IPS-18a (cell line): ENCODE data around the gene CLDN24.

Source experiments
- H3K27ac ChIP-seq: one replicate; pipeline ENCODE4 v1.5.1; 2013; ENCODE audit warnings: low read length
- H3K27me3 ChIP-seq: one replicate; pipeline ENCODE4 v1.6.1; 2013; ENCODE audit warnings: mild to moderate bottlenecking, low read length; ENCODE audit not compliant: control insufficient read depth, insufficient read depth
- H3K36me3 ChIP-seq: one replicate; pipeline ENCODE4 v1.6.1; 2013; ENCODE audit warnings: low read depth, low read length; ENCODE audit not compliant: control insufficient read depth
- H3K4me1 ChIP-seq: one replicate; pipeline ENCODE4 v1.6.1; 2013; ENCODE audit warnings: low read depth, low read length; ENCODE audit not compliant: control insufficient read depth
- H3K4me3 ChIP-seq: one replicate; pipeline ENCODE4 v1.5.1; 2013; ENCODE audit warnings: low read length
- H3K9ac ChIP-seq: one replicate; pipeline ENCODE4 v1.6.1; 2013; ENCODE audit warnings: mild to moderate bottlenecking, low read length, moderate library complexity
- H3K9me3 ChIP-seq: one replicate; pipeline ENCODE4 v1.6.1; 2013; ENCODE audit warnings: low read depth, low read length; ENCODE audit not compliant: control insufficient read depth

Gene CLDN24

GRCh38 chr4:183314806-183315205, 7.4 kb downstream of the CLDN24 start:
- Histone ChIP-seq H3K4me1 (no peaks in the 10 kb centered on the region), H3K9me3 (no peaks in the 10 kb centered on the region), H3K9ac (no peak overlapping the region), H3K27me3 (no peaks in the 10 kb centered on the region), H3K36me3 (peaks cover 19% of the 10 kb centered on the region), H3K27ac (no peak overlapping the region), H3K4me3 (no peak overlapping the region)

GRCh38 chr4:183314336-183314735, 7.9 kb downstream of the CLDN24 start:
- Histone ChIP-seq H3K4me3 (no peak overlapping the region), H3K27me3 (no peaks in the 10 kb centered on the region), H3K4me1 (no peaks in the 10 kb centered on the region), H3K9me3 (no peaks in the 10 kb centered on the region), H3K9ac (no peak overlapping the region), H3K36me3 (peaks cover 19% of the 10 kb centered on the region), H3K27ac (no peak overlapping the region)

- Histone ChIP-seq H3K27me3 (no peaks in the 10 kb centered on the region), H3K9ac (no peak overlapping the region), H3K9me3 (no peaks in the 10 kb centered on the region), H3K4me3 (no peak overlapping the region), H3K36me3 (peaks cover 22% of the 10 kb centered on the region), H3K4me1 (no peaks in the 10 kb centered on the region), H3K27ac (no peak overlapping the region)
Measured at GRCh38 chr4:183312841-183313240, 9.4 kb downstream of the CLDN24 start.

GRCh38 chr4:183306811-183307210, 15.4 kb downstream of the CLDN24 start:
- H3K27ac ChIP-seq, result no peak overlapping the region
- H3K36me3 ChIP-seq, result peaks cover 13% of the 10 kb centered on the region
- no peak overlapping the region for H3K4me3 ChIP-seq
- no peaks in the 10 kb centered on the region for H3K27me3 ChIP-seq
- no peaks in the 10 kb centered on the region for H3K4me1 ChIP-seq
- H3K9ac ChIP-seq, result no peak overlapping the region
- H3K9me3 ChIP-seq, result no peaks in the 10 kb centered on the region

- Histone ChIP-seq H3K27ac (no peak overlapping the region), H3K36me3 (peaks cover 15% of the 10 kb centered on the region)
Measured at GRCh38 chr4:183304538-183304937, 17.7 kb downstream of the CLDN24 start.

GRCh38 chr4:183304067-183304466, 18.2 kb downstream of the CLDN24 start:
- H3K4me3 ChIP-seq, result no peak overlapping the region
- H3K36me3 ChIP-seq, result peaks cover 19% of the 10 kb centered on the region
- H3K9ac ChIP-seq, result no peak overlapping the region
- H3K27me3 ChIP-seq, result no peaks in the 10 kb centered on the region
- no peak overlapping the region for H3K27ac ChIP-seq
- no peaks in the 10 kb centered on the region for H3K4me1 ChIP-seq
- H3K9me3 ChIP-seq, result no peaks in the 10 kb centered on the region

More at GRCh38 chr4:183304538-183304937, 17.7 kb downstream of the CLDN24 start:
- H3K4me3 ChIP-seq, result no peak overlapping the region
- H3K9ac ChIP-seq, result no peak overlapping the region
- H3K27me3 ChIP-seq, result no peaks in the 10 kb centered on the region
- H3K9me3 ChIP-seq, result no peaks in the 10 kb centered on the region
- H3K4me1 ChIP-seq, result no peaks in the 10 kb centered on the region

- peaks cover 16% of the 10 kb centered on the region for H3K36me3 ChIP-seq
- no peaks in the 10 kb centered on the region for H3K27me3 ChIP-seq
- H3K9me3 ChIP-seq, result no peaks in the 10 kb centered on the region
- H3K27ac ChIP-seq, result no peak overlapping the region
- no peak overlapping the region for H3K4me3 ChIP-seq
- no peak overlapping the region for H3K9ac ChIP-seq
- no peaks in the 10 kb centered on the region for H3K4me1 ChIP-seq
Measured at GRCh38 chr4:183303301-183303700, 18.9 kb downstream of the CLDN24 start.

GRCh38 chr4:183300655-183301054, 21.6 kb downstream of the CLDN24 start:
- no peaks in the 10 kb centered on the region for H3K27me3 ChIP-seq
- no peak overlapping the region for H3K27ac ChIP-seq
- H3K36me3 ChIP-seq, result peaks cover 25% of the 10 kb centered on the region
- no peak overlapping the region for H3K9ac ChIP-seq
- no peaks in the 10 kb centered on the region for H3K9me3 ChIP-seq
- no peak overlapping the region for H3K4me3 ChIP-seq
- H3K4me1 ChIP-seq, result no peaks in the 10 kb centered on the region

- Histone ChIP-seq H3K9me3 (no peaks in the 10 kb centered on the region), H3K9ac (no peak overlapping the region), H3K27ac (no peak overlapping the region), H3K27me3 (no peaks in the 10 kb centered on the region), H3K4me3 (no peak overlapping the region), H3K36me3 (peaks cover 26% of the 10 kb centered on the region), H3K4me1 (no peaks in the 10 kb centered on the region)
Measured at GRCh38 chr4:183300070-183300469, 22.2 kb downstream of the CLDN24 start.

GRCh38 chr4:183299464-183299863, 22.8 kb downstream of the CLDN24 start:
- no peaks in the 10 kb centered on the region for H3K27me3 ChIP-seq
- H3K9me3 ChIP-seq, result no peaks in the 10 kb centered on the region
- no peak overlapping the region for H3K27ac ChIP-seq
- no peak overlapping the region for H3K9ac ChIP-seq
- H3K4me3 ChIP-seq, result no peak overlapping the region
- H3K4me1 ChIP-seq, result no peaks in the 10 kb centered on the region
- H3K36me3 ChIP-seq, result peaks cover 27% of the 10 kb centered on the region

GRCh38 chr4:183297675-183298074, 24.6 kb downstream of the CLDN24 start:
- no peak overlapping the region for H3K27ac ChIP-seq
- H3K9ac ChIP-seq, result no peak overlapping the region
- H3K9me3 ChIP-seq, result no peaks in the 10 kb centered on the region
- no peaks in the 10 kb centered on the region for H3K27me3 ChIP-seq
- peaks cover 29% of the 10 kb centered on the region for H3K36me3 ChIP-seq
- H3K4me1 ChIP-seq, result no peaks in the 10 kb centered on the region
- H3K4me3 ChIP-seq, result no peak overlapping the region

- no peak overlapping the region for H3K27ac ChIP-seq
- H3K36me3 ChIP-seq, result peaks cover 29% of the 10 kb centered on the region
- no peaks in the 10 kb centered on the region for H3K27me3 ChIP-seq
- no peaks in the 10 kb centered on the region for H3K9me3 ChIP-seq
- H3K4me1 ChIP-seq, result no peaks in the 10 kb centered on the region
- no peak overlapping the region for H3K9ac ChIP-seq
- no peak overlapping the region for H3K4me3 ChIP-seq
Measured at GRCh38 chr4:183295711-183296110, 26.5 kb downstream of the CLDN24 start.
